Memory B cell (primary cell): Measurements from ENCODE around the gene DLGAP1.

ENCODE experiments used
- ATAC-seq: fragments of 150-1000 bp; cut with Tn5 transposase; 2 replicates; pipeline ENCODE4 v1.10.0; 2021; ENCODE audit warnings: low read depth, mild to moderate bottlenecking, moderate library complexity
- DNase-seq, 2 donors: peaks; one replicate each; pipeline ENCODE4 v3.0.0; 2022; ENCODE audit warnings: low spot score in 2 of 2
- H3K27ac Mint-ChIP-seq: one replicate; pipeline ENCODE4 v1.8.0; 2022; ENCODE audit warnings: mild to moderate bottlenecking, moderate library complexity, mixed read lengths
- H3K27me3 Mint-ChIP-seq: one replicate; pipeline ENCODE4 v1.8.0; 2022; ENCODE audit warnings: mixed read lengths
- H3K36me3 Mint-ChIP-seq: one replicate; pipeline ENCODE4 v1.8.0; 2022; ENCODE audit warnings: mild to moderate bottlenecking, mixed read lengths
- H3K4me1 Mint-ChIP-seq: one replicate; pipeline ENCODE4 v1.8.0; 2022; ENCODE audit warnings: mixed read lengths
- H3K4me3 Mint-ChIP-seq: one replicate; pipeline ENCODE4 v1.8.0; 2022; ENCODE audit warnings: mild to moderate bottlenecking, moderate library complexity, mixed read lengths
- H3K9me3 Mint-ChIP-seq: one replicate; pipeline ENCODE4 v1.8.0; 2022; ENCODE audit warnings: mixed read lengths

DLGAP1 gene

GRCh38 chr18:3832025-3832638 is 623.0 kb downstream of the DLGAP1 start:
- Mint-ChIP-seq H3K9me3 (no peaks in the 10 kb centered on the region), H3K4me3 (no peak overlapping the region)

GRCh38 chr18:3830604-3831003 is 624.5 kb downstream of the DLGAP1 start:
- H3K4me3 Mint-ChIP-seq, result no peak overlapping the region
- no peaks in the 10 kb centered on the region for H3K36me3 Mint-ChIP-seq
- H3K27ac Mint-ChIP-seq, result no peak overlapping the region
- H3K4me1 Mint-ChIP-seq, result peaks cover 5% of the 10 kb centered on the region
- H3K9me3 Mint-ChIP-seq, result peaks cover 2% of the 10 kb centered on the region
- no peak for DNase-seq
- no peak for ATAC-seq
- H3K27me3 Mint-ChIP-seq, result peaks cover 6% of the 10 kb centered on the region

More at GRCh38 chr18:3832025-3832638, 623.0 kb downstream of the DLGAP1 start:
- H3K36me3 Mint-ChIP-seq, result no peaks in the 10 kb centered on the region
- DNase-seq, result no peak
- H3K4me1 Mint-ChIP-seq, result no peaks in the 10 kb centered on the region
- H3K27me3 Mint-ChIP-seq, result peaks cover 2% of the 10 kb centered on the region
- no peak for ATAC-seq
- no peak overlapping the region for H3K27ac Mint-ChIP-seq

GRCh38 chr18:3827236-3827845 is 627.8 kb downstream of the DLGAP1 start:
- H3K9me3 Mint-ChIP-seq, result peaks cover 2% of the 10 kb centered on the region

GRCh38 chr18:3826021-3826420 is 629.1 kb downstream of the DLGAP1 start:
- H3K36me3 Mint-ChIP-seq, result no peaks in the 10 kb centered on the region
- no peak overlapping the region for H3K4me3 Mint-ChIP-seq
- peaks cover 5% of the 10 kb centered on the region for H3K27me3 Mint-ChIP-seq
- H3K4me1 Mint-ChIP-seq, result peaks cover 5% of the 10 kb centered on the region
- DNase-seq (no peak), ATAC-seq (no peak)
- peaks cover 2% of the 10 kb centered on the region for H3K9me3 Mint-ChIP-seq
- H3K27ac Mint-ChIP-seq, result no peak overlapping the region

More at GRCh38 chr18:3827236-3827845, 627.8 kb downstream of the DLGAP1 start:
- no peak for ATAC-seq
- H3K4me3 Mint-ChIP-seq, result no peak overlapping the region
- peaks cover 5% of the 10 kb centered on the region for H3K4me1 Mint-ChIP-seq
- H3K27me3 Mint-ChIP-seq, result peaks cover 5% of the 10 kb centered on the region
- H3K36me3 Mint-ChIP-seq, result no peaks in the 10 kb centered on the region
- DNase-seq, result no peak
- H3K27ac Mint-ChIP-seq, result no peak overlapping the region

- no peaks in the 10 kb centered on the region for H3K36me3 Mint-ChIP-seq
- H3K27me3 Mint-ChIP-seq, result peaks cover 9% of the 10 kb centered on the region
- H3K9me3 Mint-ChIP-seq, result peaks cover 2% of the 10 kb centered on the region
- no peak overlapping the region for H3K4me3 Mint-ChIP-seq
- peaks cover 5% of the 10 kb centered on the region for H3K4me1 Mint-ChIP-seq
- ATAC-seq, result no peak
- no peak overlapping the region for H3K27ac Mint-ChIP-seq
- no peak for DNase-seq
Measured at GRCh38 chr18:3824101-3824500, 631.0 kb downstream of the DLGAP1 start.

- Mint-ChIP-seq H3K4me3 (no peak overlapping the region), H3K27me3 (peaks cover 9% of the 10 kb centered on the region), H3K36me3 (no peaks in the 10 kb centered on the region), H3K4me1 (peaks cover 5% of the 10 kb centered on the region), H3K9me3 (peaks cover 2% of the 10 kb centered on the region), H3K27ac (no peak overlapping the region)
- DNase-seq (no peak), ATAC-seq (no peak)
Measured at GRCh38 chr18:3823073-3823472, 632.0 kb downstream of the DLGAP1 start.

GRCh38 chr18:3821524-3821923 is 633.6 kb downstream of the DLGAP1 start:
- no peaks in the 10 kb centered on the region for H3K4me1 Mint-ChIP-seq
- no peak overlapping the region for H3K27ac Mint-ChIP-seq
- no peaks in the 10 kb centered on the region for H3K36me3 Mint-ChIP-seq
- peaks cover 11% of the 10 kb centered on the region for H3K27me3 Mint-ChIP-seq
- DNase-seq (no peak), ATAC-seq (no peak)
- H3K4me3 Mint-ChIP-seq, result no peak overlapping the region
- H3K9me3 Mint-ChIP-seq, result peaks cover 2% of the 10 kb centered on the region

GRCh38 chr18:3819961-3820360 is 635.1 kb downstream of the DLGAP1 start:
- Mint-ChIP-seq H3K4me1 (no peaks in the 10 kb centered on the region), H3K27ac (no peak overlapping the region), H3K27me3 (peaks cover 13% of the 10 kb centered on the region), H3K9me3 (peaks cover 3% of the 10 kb centered on the region), H3K36me3 (no peaks in the 10 kb centered on the region), H3K4me3 (no peak overlapping the region)
- ATAC-seq (no peak), DNase-seq (no peak)

- no peaks in the 10 kb centered on the region for H3K36me3 Mint-ChIP-seq
- H3K4me3 Mint-ChIP-seq, result no peak overlapping the region
- H3K27me3 Mint-ChIP-seq, result peaks cover 13% of the 10 kb centered on the region
- H3K9me3 Mint-ChIP-seq, result peaks cover 3% of the 10 kb centered on the region
- no peaks in the 10 kb centered on the region for H3K4me1 Mint-ChIP-seq
- ATAC-seq (no peak), DNase-seq (no peak)
- H3K27ac Mint-ChIP-seq, result no peak overlapping the region
Measured at GRCh38 chr18:3816610-3817363, 638.3 kb downstream of the DLGAP1 start.

GRCh38 chr18:3815991-3816390 is 639.1 kb downstream of the DLGAP1 start:
- DNase-seq, result no peak
- no peaks in the 10 kb centered on the region for H3K36me3 Mint-ChIP-seq
- H3K27ac Mint-ChIP-seq, result no peak overlapping the region
- no peaks in the 10 kb centered on the region for H3K4me1 Mint-ChIP-seq
- H3K4me3 Mint-ChIP-seq, result no peak overlapping the region
- peaks cover 13% of the 10 kb centered on the region for H3K27me3 Mint-ChIP-seq
- peaks cover 3% of the 10 kb centered on the region for H3K9me3 Mint-ChIP-seq
- no peak for ATAC-seq

GRCh38 chr18:3814816-3815215 is 640.3 kb downstream of the DLGAP1 start:
- Mint-ChIP-seq H3K4me3 (no peak overlapping the region), H3K9me3 (peaks cover 3% of the 10 kb centered on the region)

GRCh38 chr18:3810296-3810695 is 644.8 kb downstream of the DLGAP1 start:
- no peak overlapping the region for H3K4me3 Mint-ChIP-seq
- H3K4me1 Mint-ChIP-seq, result no peaks in the 10 kb centered on the region
- H3K27ac Mint-ChIP-seq, result no peak overlapping the region
- H3K27me3 Mint-ChIP-seq, result peaks cover 2% of the 10 kb centered on the region
- peaks cover under 1% of the 10 kb centered on the region for H3K9me3 Mint-ChIP-seq
- H3K36me3 Mint-ChIP-seq, result no peaks in the 10 kb centered on the region
- ATAC-seq (no peak), DNase-seq (no peak)

More at GRCh38 chr18:3814816-3815215, 640.3 kb downstream of the DLGAP1 start:
- Mint-ChIP-seq H3K27ac (no peak overlapping the region), H3K4me1 (no peaks in the 10 kb centered on the region), H3K27me3 (peaks cover 10% of the 10 kb centered on the region), H3K36me3 (no peaks in the 10 kb centered on the region)
- DNase-seq (no peak), ATAC-seq (no peak)

GRCh38 chr18:3808985-3809780 is 645.9 kb downstream of the DLGAP1 start:
- no peak overlapping the region for H3K27ac Mint-ChIP-seq
- no peaks in the 10 kb centered on the region for H3K4me1 Mint-ChIP-seq
- no peak for DNase-seq
- no peaks in the 10 kb centered on the region for H3K36me3 Mint-ChIP-seq
- no peaks in the 10 kb centered on the region for H3K27me3 Mint-ChIP-seq
- H3K9me3 Mint-ChIP-seq, result no peaks in the 10 kb centered on the region
- ATAC-seq, result no peak
- H3K4me3 Mint-ChIP-seq, result no peak overlapping the region

GRCh38 chr18:3806656-3807055 is 648.5 kb downstream of the DLGAP1 start:
- no peaks in the 10 kb centered on the region for H3K36me3 Mint-ChIP-seq
- DNase-seq (no peak), ATAC-seq (no peak)
- no peaks in the 10 kb centered on the region for H3K27me3 Mint-ChIP-seq
- no peak overlapping the region for H3K27ac Mint-ChIP-seq
- no peaks in the 10 kb centered on the region for H3K9me3 Mint-ChIP-seq
- no peaks in the 10 kb centered on the region for H3K4me1 Mint-ChIP-seq
- H3K4me3 Mint-ChIP-seq, result no peak overlapping the region
